GM19372 (cell line): ENCODE results near the gene CRIP3.

Experiments
- ATAC-seq: cut with Tn5 transposase; IDR thresholded peaks from one replicate; pipeline ENCODE4 v1.9.1; 2021; ENCODE audit warnings: mild to moderate bottlenecking, low read depth, moderate library complexity; ENCODE audit not compliant: unreplicated experiment

The CRIP3 gene

GRCh38 chr6:43290905-43291355 is 17.7 kb downstream of the CRIP3 start:
- ATAC-seq: no peak

- ATAC-seq: no peak
These were observed 18.2 kb downstream of the CRIP3 start for GRCh38 chr6:43290339-43290904.

GRCh38 chr6:43287717-43288679 is 20.6 kb downstream of the CRIP3 start:
- no peak for ATAC-seq

GRCh38 chr6:43286980-43287716 is 21.5 kb downstream of the CRIP3 start:
- no peak for ATAC-seq

GRCh38 chr6:43286456-43286979 is 22.1 kb downstream of the CRIP3 start:
- ATAC-seq: no peak

GRCh38 chr6:43285832-43286231 is 22.8 kb downstream of the CRIP3 start:
- ATAC-seq: no peak

GRCh38 chr6:43284991-43285781 is 23.4 kb downstream of the CRIP3 start:
- ATAC-seq: no peak

- ATAC-seq: no peak
These were observed 24.7 kb downstream of the CRIP3 start for GRCh38 chr6:43283905-43284304.

GRCh38 chr6:43283514-43283901 is 25.1 kb downstream of the CRIP3 start:
- ATAC-seq: no peak

- no peak for ATAC-seq
These were observed 25.8 kb downstream of the CRIP3 start for GRCh38 chr6:43282636-43283513.

GRCh38 chr6:43282060-43282459 is 26.6 kb downstream of the CRIP3 start:
- no peak for ATAC-seq

- no peak for ATAC-seq
These were observed 28.4 kb downstream of the CRIP3 start for GRCh38 chr6:43280234-43280633.

- ATAC-seq: no peak
These were observed 30.0 kb downstream of the CRIP3 start for GRCh38 chr6:43278524-43279078.

- no peak for ATAC-seq
These were observed 30.7 kb downstream of the CRIP3 start for GRCh38 chr6:43277643-43278523.

GRCh38 chr6:43277306-43277642 is 31.4 kb downstream of the CRIP3 start:
- no peak for ATAC-seq

GRCh38 chr6:43276577-43277305 is 31.9 kb downstream of the CRIP3 start:
- ATAC-seq: no peak

- no peak for ATAC-seq
These were observed 32.6 kb downstream of the CRIP3 start for GRCh38 chr6:43275801-43276576.
